Loucy (cell line): ENCODE measurements around the gene HEATR5B.

Source experiments
- H2AFZ ChIP-seq: fragments of 200-600 bp; sonication (generic); 2 replicates; pipeline ENCODE4 v1.6.0; 2016; ENCODE audit warnings: antibody characterized with exemption, mild to moderate bottlenecking, low read length, moderate library complexity
- H3F3A ChIP-seq: fragments of 200-600 bp; 2 replicates; pipeline ENCODE4 v1.6.0; 2016; ENCODE audit warnings: antibody characterized with exemption, low read depth, mild to moderate bottlenecking
- H3K27me3 ChIP-seq: fragments of 200-600 bp; sonication (generic); 2 replicates; pipeline ENCODE4 v1.6.1; 2014; ENCODE audit warnings: low read length, mild to moderate bottlenecking; ENCODE audit not compliant: insufficient read depth, poor library complexity, severe bottlenecking
- H3K36me3 ChIP-seq: fragments of 200-600 bp; sonication (generic); 2 replicates; pipeline ENCODE4 v1.6.1; 2016; ENCODE audit warnings: low read length; ENCODE audit not compliant: insufficient read depth
- H3K4me1 ChIP-seq: fragments of 200-600 bp; sonication (generic); 2 replicates; pipeline ENCODE4 v1.5.1; 2014; ENCODE audit warnings: low read length, mild to moderate bottlenecking; ENCODE audit not compliant: insufficient read depth, poor library complexity, severe bottlenecking
- H3K4me2 ChIP-seq: fragments of 200-600 bp; sonication (generic); 2 replicates; pipeline ENCODE4 v1.6.0; 2014; ENCODE audit warnings: antibody characterized with exemption, low read length, low read depth, mild to moderate bottlenecking; ENCODE audit not compliant: poor library complexity, severe bottlenecking
- H3K4me3 ChIP-seq: fragments of 200-600 bp; sonication (generic); 2 replicates; pipeline ENCODE4 v1.5.1; 2014; ENCODE audit warnings: low read length, mild to moderate bottlenecking, mixed read lengths; ENCODE audit not compliant: poor library complexity, severe bottlenecking
- H3K79me2 ChIP-seq: fragments of 200-600 bp; sonication (generic); 2 replicates; pipeline ENCODE4 v1.6.1; 2014; ENCODE audit warnings: low read length; ENCODE audit not compliant: insufficient read depth
- H3K9ac ChIP-seq: fragments of 200-600 bp; sonication (generic); 2 replicates; pipeline ENCODE4 v1.6.0; 2014; ENCODE audit warnings: mild to moderate bottlenecking, low read depth, low read length, moderate library complexity; ENCODE audit not compliant: poor library complexity, severe bottlenecking
- H3K9me2 ChIP-seq: fragments of 200-600 bp; sonication (generic); replicated peaks from 2 replicates; pipeline ENCODE4 v1.6.1; 2016; ENCODE audit warnings: low read depth, low read length, mixed read lengths
- H3K9me3 ChIP-seq: fragments of 200-600 bp; sonication (generic); 2 replicates; pipeline ENCODE4 v1.6.1; 2014; ENCODE audit warnings: mild to moderate bottlenecking, antibody characterized with exemption, low read length, low read depth; ENCODE audit not compliant: insufficient read depth
- H4K20me1 ChIP-seq: fragments of 200-600 bp; sonication (generic); 2 replicates; pipeline ENCODE4 v1.6.0; 2014; ENCODE audit warnings: antibody characterized with exemption, low read length, mild to moderate bottlenecking; ENCODE audit not compliant: insufficient read depth, poor library complexity, severe bottlenecking
- EZH2phosphoT487 ChIP-seq: fragments of 200-600 bp; IDR thresholded peaks from 2 replicates; pipeline ENCODE4 v1.6.1; 2018; ENCODE audit warnings: antibody characterized with exemption, mild to moderate bottlenecking, moderate library complexity, borderline replicate concordance
- TF ChIP-seq, protein P1 (sequence below): fragments of 200-600 bp; sonication (generic); conservative IDR thresholded peaks from 2 replicates; pipeline ENCODE4 v1.5.1; 2014; ENCODE audit warnings: mild to moderate bottlenecking, antibody characterized with exemption, low read length

The HEATR5B gene

DNA sequence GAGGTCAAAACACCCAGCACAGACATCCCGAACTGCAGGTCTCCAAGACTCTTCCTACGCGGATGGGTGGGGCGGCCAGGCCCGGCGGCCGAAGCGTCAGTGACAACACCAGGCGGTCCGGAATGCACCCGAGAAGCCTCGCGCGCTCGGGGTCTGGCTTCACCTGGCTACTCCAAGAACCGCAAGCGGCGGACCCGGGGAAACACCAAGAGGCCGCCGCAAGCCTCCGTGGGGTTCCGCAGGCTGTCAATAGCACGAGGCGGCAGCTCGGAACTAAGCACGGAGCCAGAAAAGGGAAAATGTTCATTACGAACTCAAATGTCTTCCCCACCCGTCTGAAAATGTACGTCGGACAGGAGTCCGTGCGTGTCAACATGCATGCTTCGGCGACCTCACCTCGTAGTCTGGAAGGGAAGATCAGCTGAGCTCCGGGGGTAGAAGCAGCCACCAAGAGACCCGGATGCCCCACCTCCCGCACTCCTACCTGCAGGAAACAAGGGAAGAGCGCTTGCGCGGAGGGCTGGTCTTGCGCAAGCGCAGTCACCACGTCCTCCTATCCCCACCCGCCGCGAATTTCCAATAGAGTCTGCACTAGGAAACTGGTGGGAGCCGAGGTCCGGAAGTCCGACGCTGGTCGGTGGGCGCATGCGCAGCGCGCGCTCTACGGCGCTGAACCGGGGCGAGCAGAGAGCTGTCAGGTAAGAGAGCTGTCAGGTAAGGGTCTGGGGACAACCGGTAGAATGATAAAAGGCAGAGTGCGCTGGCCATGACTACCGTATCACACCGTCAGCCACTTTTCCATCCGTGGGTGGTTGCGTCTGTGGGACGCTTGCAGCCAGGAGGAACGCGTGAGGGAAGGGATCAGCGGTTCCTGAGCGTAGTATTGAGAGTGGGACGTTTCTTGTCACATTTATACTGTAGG is at the start of gene HEATR5B, which contains the start of gene GPATCH11:
HEATR5B (minus strand) TSS at position 500 of the 922 bp plus-strand sequence. CDS start 958 bp downstream, outside the sequence.
GPATCH11 (plus strand) TSS at position 646 of the 922 bp plus-strand sequence. CDS start 3,864 bp downstream, outside the sequence.
- TF ChIP-seq, protein P1, sequence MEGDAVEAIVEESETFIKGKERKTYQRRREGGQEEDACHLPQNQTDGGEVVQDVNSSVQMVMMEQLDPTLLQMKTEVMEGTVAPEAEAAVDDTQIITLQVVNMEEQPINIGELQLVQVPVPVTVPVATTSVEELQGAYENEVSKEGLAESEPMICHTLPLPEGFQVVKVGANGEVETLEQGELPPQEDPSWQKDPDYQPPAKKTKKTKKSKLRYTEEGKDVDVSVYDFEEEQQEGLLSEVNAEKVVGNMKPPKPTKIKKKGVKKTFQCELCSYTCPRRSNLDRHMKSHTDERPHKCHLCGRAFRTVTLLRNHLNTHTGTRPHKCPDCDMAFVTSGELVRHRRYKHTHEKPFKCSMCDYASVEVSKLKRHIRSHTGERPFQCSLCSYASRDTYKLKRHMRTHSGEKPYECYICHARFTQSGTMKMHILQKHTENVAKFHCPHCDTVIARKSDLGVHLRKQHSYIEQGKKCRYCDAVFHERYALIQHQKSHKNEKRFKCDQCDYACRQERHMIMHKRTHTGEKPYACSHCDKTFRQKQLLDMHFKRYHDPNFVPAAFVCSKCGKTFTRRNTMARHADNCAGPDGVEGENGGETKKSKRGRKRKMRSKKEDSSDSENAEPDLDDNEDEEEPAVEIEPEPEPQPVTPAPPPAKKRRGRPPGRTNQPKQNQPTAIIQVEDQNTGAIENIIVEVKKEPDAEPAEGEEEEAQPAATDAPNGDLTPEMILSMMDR, result no peak
- no peak for TF ChIP-seq EZH2phosphoT487
- H3K27me3 ChIP-seq, result no peaks in the 10 kb centered on the region
- peak within 1 kb of the TSS; percentile 88 for H3K4me3 ChIP-seq
- H3K4me1 ChIP-seq, result peaks cover 46% of the 10 kb centered on the region
- H4K20me1 ChIP-seq, result peaks cover 5% of the 10 kb centered on the region
- H3K9me2 ChIP-seq, result no peaks in the 10 kb centered on the region
- 0 out of 2 replicates have a peak, but pooled peaks cover 3% of the 10 kb centered on the region for H3K36me3 ChIP-seq
- H2AFZ ChIP-seq, result peak within 1 kb of the TSS; percentile 96
- no peaks in the 10 kb centered on the region for H3K9me3 ChIP-seq
- H3K9ac ChIP-seq, result peak within 1 kb of the TSS; percentile 71
- H3F3A ChIP-seq, result peaks cover 5% of the 10 kb centered on the region; the same call in 1 of the 2 replicates
- H3K4me2 ChIP-seq, result peak within 1 kb of the TSS; percentile 95
- peaks cover 46% of the 10 kb centered on the region for H3K79me2 ChIP-seq

DNA sequence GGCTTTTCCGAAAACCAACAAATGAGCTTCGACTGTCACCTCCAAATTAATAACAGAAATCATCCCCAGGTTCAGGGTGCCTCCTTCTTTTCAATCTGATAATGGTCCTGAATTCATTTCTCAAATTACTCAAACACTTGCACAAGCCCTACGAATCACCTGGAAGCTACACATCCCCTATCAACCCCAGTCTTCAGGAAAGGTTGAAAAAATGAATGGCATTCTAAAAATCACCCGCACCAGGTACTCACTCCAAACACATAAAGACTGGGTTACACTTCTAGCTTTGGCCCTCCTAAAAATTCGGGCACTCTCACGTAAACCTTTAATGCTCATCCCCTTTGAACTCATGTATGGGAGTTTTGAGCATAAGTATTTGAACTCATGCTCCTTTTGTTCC is 48.7 kb upstream of the HEATR5B start:
- Histone ChIP-seq H3K9ac (no peak overlapping the region), H3K9me3 (no peaks in the 10 kb centered on the region), H3F3A (no peaks in the 10 kb centered on the region), H3K36me3 (peaks cover 64% of the 10 kb centered on the region; the same call in 1 of the 2 replicates), H3K27me3 (no peaks in the 10 kb centered on the region), H3K9me2 (no peaks in the 10 kb centered on the region), H3K79me2 (no peaks in the 10 kb centered on the region; the same call in 1 of the 2 replicates), H2AFZ (no peak overlapping the region), H3K4me2 (no peak overlapping the region), H4K20me1 (no peaks in the 10 kb centered on the region), H3K4me1 (no peaks in the 10 kb centered on the region), H3K4me3 (no peak overlapping the region)
- no peak for TF ChIP-seq EZH2phosphoT487
- TF ChIP-seq, protein P1, result no peak

DNA sequence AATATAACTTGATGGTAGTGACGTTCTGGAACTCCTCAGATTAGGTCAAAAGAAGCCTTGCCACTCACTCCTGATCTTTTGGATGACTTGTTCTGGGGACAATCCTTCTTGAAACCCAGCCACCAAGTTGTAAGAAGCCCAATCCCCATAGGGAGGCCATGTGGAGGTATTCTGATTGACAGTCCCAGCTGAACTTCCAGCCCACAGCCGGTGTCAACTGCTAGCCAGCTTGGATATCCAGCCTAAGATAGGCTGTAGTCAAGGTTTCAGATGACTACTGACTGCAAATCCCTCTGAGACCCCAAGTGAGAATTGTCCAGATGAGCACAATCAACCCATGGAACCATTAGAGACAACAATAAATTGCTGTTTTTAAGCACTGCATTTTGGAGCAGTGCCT is 41.2 kb upstream of the HEATR5B start:
- no peaks in the 10 kb centered on the region for H4K20me1 ChIP-seq
- no peaks in the 10 kb centered on the region for H3K27me3 ChIP-seq
- TF ChIP-seq, protein P1, result no peak
- no peak for TF ChIP-seq EZH2phosphoT487
- no peaks in the 10 kb centered on the region for H3K9me2 ChIP-seq
- H3K79me2 ChIP-seq, result no peaks in the 10 kb centered on the region; the same call in 1 of the 2 replicates
- H3K9ac ChIP-seq, result no peak overlapping the region
- peaks cover 47% of the 10 kb centered on the region; the same call in 1 of the 2 replicates for H3K36me3 ChIP-seq
- H3K9me3 ChIP-seq, result no peaks in the 10 kb centered on the region
- H2AFZ ChIP-seq, result no peak overlapping the region
- H3K4me1 ChIP-seq, result no peaks in the 10 kb centered on the region
- H3K4me2 ChIP-seq, result no peak overlapping the region
- no peak overlapping the region for H3K4me3 ChIP-seq
- no peaks in the 10 kb centered on the region for H3F3A ChIP-seq
